PC-9 (cell line): ENCODE results near the gene GPR32. TPM values are rescaled to one million over a fixed set of nuclear protein-coding genes. Genes with fewer than 3 reads are reported as not detected.
"Not testable (repeated sequence)": the region's sequence is repeated elsewhere in the genome, so short reads cannot be mapped to it uniquely, and the experiment has no call there.

ENCODE experiments used
- BruUV-seq: library from RNA; stranded (reverse); fragments of 400-500 nt; replicated peaks from 2 replicates; lab custom pipeline; 2021; lab: Mats Ljungman, UMichigan
- CTCF ChIA-PET: fragments of 300-600 bp; sonication (Branson Sonifier 250); formaldehyde crosslinking; loops from one replicate; lab custom pipeline; 2022; ENCODE audit warnings: antibody characterized with exemption; lab: Charles Lee
- POLR2A ChIA-PET: fragments of 300-600 bp; sonication (Branson Sonifier 250); formaldehyde crosslinking; loops from one replicate; lab custom pipeline; 2022; ENCODE audit warnings: antibody characterized with exemption; ENCODE audit not compliant: unreplicated experiment; lab: Charles Lee
- DNase-seq, 2 experiments: peaks; one replicate each; pipeline versions ENCODE4 v3.0.0 to v3.0.0-alpha.2; 2015 to 2022; ENCODE audit warnings: mixed read lengths in 1 of 2
- H2AFZ ChIP-seq: fragments of 200-600 bp; sonication (generic); 2 replicates; pipeline ENCODE4 v1.8.1; 2017; ENCODE audit warnings: antibody characterized with exemption
- H3F3A ChIP-seq: fragments of 200-600 bp; sonication (generic); 2 replicates; pipeline ENCODE4 v1.8.1; 2017; ENCODE audit warnings: antibody characterized with exemption, mild to moderate bottlenecking, low read depth; ENCODE audit not compliant: insufficient read depth
- H3K27ac ChIP-seq: fragments of 200-600 bp; sonication (generic); 2 replicates; pipeline ENCODE4 v1.6.1; 2016; ENCODE audit warnings: mixed run types
- H3K27me3 ChIP-seq: fragments of 200-600 bp; sonication (generic); 2 replicates; pipeline ENCODE4 v1.6.1; 2016; ENCODE audit warnings: low read depth, mixed run types; ENCODE audit not compliant: insufficient read depth
- H3K36me3 ChIP-seq: fragments of 200-600 bp; sonication (generic); 2 replicates; pipeline ENCODE4 v1.6.1; 2016; ENCODE audit warnings: low read depth, mixed run types
- H3K4me1 ChIP-seq: fragments of 200-600 bp; sonication (generic); replicated peaks from 2 replicates; pipeline ENCODE4 v1.6.1; 2016; ENCODE audit warnings: mixed run types; ENCODE audit not compliant: insufficient read depth
- H3K4me2 ChIP-seq: fragments of 200-600 bp; sonication (generic); 2 replicates; pipeline ENCODE4 v1.6.1; 2017; ENCODE audit warnings: mixed run types
- H3K4me3 ChIP-seq: fragments of 200-600 bp; sonication (generic); 2 replicates; pipeline ENCODE4 v1.6.1; 2016; ENCODE audit warnings: mixed run types
- H3K79me2 ChIP-seq: fragments of 200-600 bp; sonication (generic); 2 replicates; pipeline ENCODE4 v1.6.1; 2017; ENCODE audit warnings: low read depth, mixed run types
- H3K9me2 ChIP-seq: fragments of 200-600 bp; sonication (generic); 2 replicates; pipeline ENCODE4 v1.8.1; 2017; ENCODE audit warnings: mild to moderate bottlenecking; ENCODE audit not compliant: insufficient read depth
- H3K9me3 ChIP-seq: fragments of 200-600 bp; sonication (generic); 2 replicates; pipeline ENCODE4 v1.8.1; 2016; ENCODE audit warnings: low read depth; ENCODE audit not compliant: insufficient read depth
- H4K20me1 ChIP-seq: fragments of 200-600 bp; sonication (generic); 2 replicates; pipeline ENCODE4 v1.8.1; 2017; ENCODE audit not compliant: insufficient read depth
- EZH2 ChIP-seq: fragments of 200-600 bp; sonication (generic); IDR thresholded peaks from 2 replicates; pipeline ENCODE4 v1.8.0; 2017; ENCODE audit warnings: antibody characterized with exemption, low read depth
- intact Hi-C: fragments of 100-400 bp; cut with micrococcal nuclease; formaldehyde crosslinking; loops from one replicate; pipeline ENCODE4 v1.10.0; 2022; ENCODE audit not compliant: unreplicated experiment
- total RNA-seq: library from RNA; stranded (reverse); gene quantifications from 2 replicates; pipeline ENCODE4 v1.2.3, GENCODE V29; 2021
- TF ChIP-seq, protein P1 (sequence below): fragments of 200-600 bp; sonication (generic); conservative IDR thresholded peaks from 2 replicates; pipeline ENCODE4 v1.6.1; 2017; ENCODE audit warnings: mixed run types, antibody characterized with exemption, mild to moderate bottlenecking, moderate library complexity

The GPR32 gene
- total RNA-seq, 1 experiment from 2014 or later = not detected

DNA sequence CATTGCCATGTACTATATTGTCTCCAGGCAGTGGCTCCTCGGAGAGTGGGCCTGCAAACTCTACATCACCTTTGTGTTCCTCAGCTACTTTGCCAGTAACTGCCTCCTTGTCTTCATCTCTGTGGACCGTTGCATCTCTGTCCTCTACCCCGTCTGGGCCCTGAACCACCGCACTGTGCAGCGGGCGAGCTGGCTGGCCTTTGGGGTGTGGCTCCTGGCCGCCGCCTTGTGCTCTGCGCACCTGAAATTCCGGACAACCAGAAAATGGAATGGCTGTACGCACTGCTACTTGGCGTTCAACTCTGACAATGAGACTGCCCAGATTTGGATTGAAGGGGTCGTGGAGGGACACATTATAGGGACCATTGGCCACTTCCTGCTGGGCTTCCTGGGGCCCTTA, 624 bp downstream of the GPR32 start:
- Histone ChIP-seq H3K9me2 (no peaks in the 10 kb centered on the region), H4K20me1 (no peaks in the 10 kb centered on the region), H3K36me3 (no peaks in the 10 kb centered on the region), H3K4me2 (no peak overlapping the region), H3K9me3 (no peaks in the 10 kb centered on the region), H3K27me3 (peaks cover 40% of the 10 kb centered on the region), H2AFZ (no peak overlapping the region), H3K4me3 (no peak overlapping the region), H3F3A (no peaks in the 10 kb centered on the region), H3K4me1 (0 out of 2 replicates have a peak, but pooled peaks cover 4% of the 10 kb centered on the region), H3K79me2 (no peaks in the 10 kb centered on the region), H3K27ac (no peak overlapping the region)
- no peak for DNase-seq
- ChIA-PET POLR2A (no interaction called here), CTCF (no interaction called here)
- TF ChIP-seq, protein P1, sequence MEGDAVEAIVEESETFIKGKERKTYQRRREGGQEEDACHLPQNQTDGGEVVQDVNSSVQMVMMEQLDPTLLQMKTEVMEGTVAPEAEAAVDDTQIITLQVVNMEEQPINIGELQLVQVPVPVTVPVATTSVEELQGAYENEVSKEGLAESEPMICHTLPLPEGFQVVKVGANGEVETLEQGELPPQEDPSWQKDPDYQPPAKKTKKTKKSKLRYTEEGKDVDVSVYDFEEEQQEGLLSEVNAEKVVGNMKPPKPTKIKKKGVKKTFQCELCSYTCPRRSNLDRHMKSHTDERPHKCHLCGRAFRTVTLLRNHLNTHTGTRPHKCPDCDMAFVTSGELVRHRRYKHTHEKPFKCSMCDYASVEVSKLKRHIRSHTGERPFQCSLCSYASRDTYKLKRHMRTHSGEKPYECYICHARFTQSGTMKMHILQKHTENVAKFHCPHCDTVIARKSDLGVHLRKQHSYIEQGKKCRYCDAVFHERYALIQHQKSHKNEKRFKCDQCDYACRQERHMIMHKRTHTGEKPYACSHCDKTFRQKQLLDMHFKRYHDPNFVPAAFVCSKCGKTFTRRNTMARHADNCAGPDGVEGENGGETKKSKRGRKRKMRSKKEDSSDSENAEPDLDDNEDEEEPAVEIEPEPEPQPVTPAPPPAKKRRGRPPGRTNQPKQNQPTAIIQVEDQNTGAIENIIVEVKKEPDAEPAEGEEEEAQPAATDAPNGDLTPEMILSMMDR = no peak
- no peak for TF ChIP-seq EZH2
- intact Hi-C loops = no loop called here
- BruUV-seq = no TSS peak

DNA sequence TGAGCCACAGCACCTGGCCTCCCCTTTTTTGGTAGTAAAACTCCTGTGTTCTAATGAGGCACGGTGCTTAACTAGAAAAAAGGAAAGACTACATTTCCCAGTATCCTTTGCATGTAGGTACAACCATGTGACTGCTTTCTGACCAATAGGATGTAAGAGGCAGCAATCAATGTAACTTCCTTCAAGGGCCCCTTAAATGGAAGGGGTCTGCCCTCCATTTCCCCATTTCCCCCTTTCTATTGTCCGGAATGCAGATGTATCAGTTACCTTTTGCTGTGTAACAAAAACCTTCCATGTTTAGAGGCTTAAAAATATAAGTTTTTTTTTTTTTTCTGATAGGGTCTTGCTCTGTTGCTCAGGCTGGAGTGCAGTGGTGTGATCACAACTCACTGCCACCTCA, 2.2 kb downstream of the GPR32 start:
- Histone ChIP-seq H3K4me1 (0 out of 2 replicates have a peak, but pooled peaks cover 2% of the 10 kb centered on the region), H3K27ac (no peak overlapping the region), H3K27me3 (peaks cover 46% of the 10 kb centered on the region), H3K9me2 (no peaks in the 10 kb centered on the region), H3K4me2 (no peak overlapping the region), H3K79me2 (no peaks in the 10 kb centered on the region), H4K20me1 (no peaks in the 10 kb centered on the region), H3K9me3 (no peaks in the 10 kb centered on the region), H2AFZ (no peak overlapping the region), H3F3A (no peaks in the 10 kb centered on the region), H3K4me3 (no peak overlapping the region), H3K36me3 (no peaks in the 10 kb centered on the region)
- POLR2A ChIA-PET = no interaction called here
- TF ChIP-seq, protein P1 = no peak
- no peak for TF ChIP-seq EZH2
- no peak for DNase-seq
- CTCF ChIA-PET = interaction anchor here (0.6 kb wide), 1 partner anchor 18 kb away, joined by 3 read pairs; no protein-coding TSS in a partner anchor
- intact Hi-C loops = no loop called here
- no TSS peak for BruUV-seq

DNA sequence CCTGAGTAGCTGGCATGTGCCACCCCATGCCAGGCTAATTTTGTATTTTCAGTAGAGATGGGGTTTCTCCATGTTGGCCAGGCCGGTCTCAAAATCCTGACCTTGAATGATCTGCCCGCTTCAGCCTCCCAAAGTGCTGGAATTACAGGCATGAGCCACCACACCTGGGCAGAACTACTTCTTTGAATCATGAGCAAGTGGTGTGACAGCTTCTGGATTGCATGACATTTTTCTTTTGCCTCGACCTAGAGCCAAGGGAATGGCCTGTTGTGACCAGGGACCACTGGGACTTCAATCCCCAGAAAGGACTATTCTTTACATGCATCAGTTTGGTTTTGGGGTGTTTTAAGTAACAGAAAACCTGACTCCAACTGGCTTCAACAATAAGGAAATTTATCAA, 2.6 kb downstream of the GPR32 start:
- H3K4me1 ChIP-seq, H4K20me1 ChIP-seq, H3F3A ChIP-seq, H3K27ac ChIP-seq, DNase-seq, BruUV-seq, H3K36me3 ChIP-seq, H3K9me3 ChIP-seq, H3K9me2 ChIP-seq, H3K4me2 ChIP-seq, H3K4me3 ChIP-seq, H2AFZ ChIP-seq, intact Hi-C loops, CTCF ChIA-PET, H3K79me2 ChIP-seq, POLR2A ChIA-PET: not testable (repeated sequence)
- H3K27me3 ChIP-seq = peaks cover 50% of the 10 kb centered on the region

DNA sequence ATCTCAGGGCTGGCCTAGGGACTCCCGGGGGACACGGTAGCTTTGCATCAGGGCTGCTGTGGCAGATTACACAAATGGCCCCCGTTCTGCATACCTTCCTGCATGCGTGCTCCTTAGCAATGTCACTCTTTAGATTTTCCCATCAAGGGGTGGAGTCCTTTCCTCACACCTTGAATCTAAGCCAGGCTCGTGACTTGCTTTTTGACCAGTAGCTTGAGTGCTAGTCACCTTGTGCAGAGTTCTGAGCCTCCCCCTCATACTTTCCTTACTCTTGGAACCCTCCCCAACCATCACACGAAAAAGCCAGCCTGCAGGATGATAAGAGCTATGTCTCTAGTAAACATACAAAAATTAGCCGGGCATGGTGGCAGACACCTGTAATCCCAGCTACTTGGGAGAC, 3.2 kb downstream of the GPR32 start:
- DNase-seq, BruUV-seq, H3K4me1 ChIP-seq, H2AFZ ChIP-seq, H3K4me3 ChIP-seq, H3K9me3 ChIP-seq, H3F3A ChIP-seq, H3K79me2 ChIP-seq, POLR2A ChIA-PET, H3K27ac ChIP-seq, H3K4me2 ChIP-seq, H3K9me2 ChIP-seq, H4K20me1 ChIP-seq, H3K36me3 ChIP-seq, intact Hi-C loops, CTCF ChIA-PET: not testable (repeated sequence)
- peaks cover 56% of the 10 kb centered on the region for H3K27me3 ChIP-seq
